Heart left ventricle (tissue), 13 donors: Measurements from ENCODE around the gene FBLN2.

ENCODE experiments used
- POLR2A ChIP-seq, 2 donors: fragments of 450-650 bp; IDR thresholded peaks; one replicate each; pipeline ENCODE4 v1.6.1; 2017; ENCODE audit warnings: antibody characterized with exemption in 2 of 2, mild to moderate bottlenecking in 2 of 2, moderate library complexity in 2 of 2
- TF ChIP-seq, protein P1 (sequence below), 12 donors: fragments of 200-600 bp; sonication (generic) in 4 of 12; IDR thresholded peaks; one replicate each; pipeline versions ENCODE4 v1.5.0 to v1.8.0; 2018 to 2022; ENCODE audit warnings: antibody characterized with exemption in 12 of 12, mild to moderate bottlenecking in 5 of 12
- donor health status: ischemic (EF 13 %, LVEDD 7.1; RV severe dilation, severe dysfunction).
- donor health status: DM: no; HTN: yes; CAD: no.
- donor health status: DM: no; HTN: no; CAD: no.
- donor health status: ischemic (EF 25% LVEDD 6.9; RV normal size, moderate dysfunction).
- donor health status: ischemic (EF 25% LVEDD 5.7; RV mildly dilated, moderate dysfunction).
- donor health status: ischemic (EF 35%, LVEDD 5.7; RV mildly dilated, moderate dysfunction).
- donor health status: nonischemic (EF 11% LVEDD 7.7; RV severe dilation, severe dysfunction).
- donor health status: DM: yes; HTN: yes; CAD: no.
- donor health status: PGD.
- donor health status: ischemic (EF 29% LVEDD 5.4; RV normal size, mild dysfunction).
- donor health status: nonischemic (EF 23%, LVEDD 6.1; RV moderate dilation, normal function).

GRCh38 chr3:13627681-13628080, 78.8 kb downstream of the FBLN2 start:
- TF ChIP-seq, protein P1, sequence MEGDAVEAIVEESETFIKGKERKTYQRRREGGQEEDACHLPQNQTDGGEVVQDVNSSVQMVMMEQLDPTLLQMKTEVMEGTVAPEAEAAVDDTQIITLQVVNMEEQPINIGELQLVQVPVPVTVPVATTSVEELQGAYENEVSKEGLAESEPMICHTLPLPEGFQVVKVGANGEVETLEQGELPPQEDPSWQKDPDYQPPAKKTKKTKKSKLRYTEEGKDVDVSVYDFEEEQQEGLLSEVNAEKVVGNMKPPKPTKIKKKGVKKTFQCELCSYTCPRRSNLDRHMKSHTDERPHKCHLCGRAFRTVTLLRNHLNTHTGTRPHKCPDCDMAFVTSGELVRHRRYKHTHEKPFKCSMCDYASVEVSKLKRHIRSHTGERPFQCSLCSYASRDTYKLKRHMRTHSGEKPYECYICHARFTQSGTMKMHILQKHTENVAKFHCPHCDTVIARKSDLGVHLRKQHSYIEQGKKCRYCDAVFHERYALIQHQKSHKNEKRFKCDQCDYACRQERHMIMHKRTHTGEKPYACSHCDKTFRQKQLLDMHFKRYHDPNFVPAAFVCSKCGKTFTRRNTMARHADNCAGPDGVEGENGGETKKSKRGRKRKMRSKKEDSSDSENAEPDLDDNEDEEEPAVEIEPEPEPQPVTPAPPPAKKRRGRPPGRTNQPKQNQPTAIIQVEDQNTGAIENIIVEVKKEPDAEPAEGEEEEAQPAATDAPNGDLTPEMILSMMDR (IDR thresholded peaks at IDR 0.05): no peak
- no peak for TF ChIP-seq POLR2A (IDR thresholded peaks at IDR 0.05)
